Measurements from ENCODE around the gene TDO2. TPM values are rescaled to one million over a fixed set of nuclear protein-coding genes. Genes with fewer than 3 reads are reported as not detected.

The TDO2 gene
- polyA plus RNA-seq, 1 donor (not counting 4 experiments of a cell fraction or from before 2014, with no cell fraction given), result not detected

DNA sequence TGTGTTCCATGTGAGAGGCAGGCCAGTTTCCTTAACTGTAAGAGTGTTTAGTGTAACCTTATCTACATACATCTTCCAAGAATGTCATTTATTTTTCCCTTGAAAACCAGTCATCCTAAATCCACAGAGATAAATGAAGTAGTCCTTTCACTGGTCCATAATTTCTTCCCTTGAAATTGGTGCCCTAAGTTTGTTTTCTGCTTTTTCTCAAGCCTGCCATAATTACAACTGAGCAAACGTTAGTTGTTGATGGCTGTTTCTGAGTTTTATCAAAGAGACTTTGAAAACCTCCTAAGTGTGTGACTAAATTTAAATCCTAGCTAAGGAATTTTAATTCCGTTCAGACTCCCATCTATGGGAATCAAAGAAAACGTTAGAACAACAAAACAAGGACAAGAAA is 3.6 kb upstream of the TDO2 start:
- no peaks in the 10 kb centered on the region for H3K27me3 ChIP-seq (ENCODE audit: control insufficient read depth, extremely low read depth, insufficient read depth, low read length)
- no peak for DNase-seq (ENCODE audit: low read depth, low spot score)
- no peaks in the 10 kb centered on the region for H3K36me3 ChIP-seq (ENCODE audit: control insufficient read depth in 2 of 2, extremely low read depth in 1 of 2, insufficient read depth in 2 of 2, low read length in 2 of 2)
- TF ChIP-seq EZH2 (IDR thresholded peaks at IDR 0.05; ENCODE audit: low read length), result no peak
- TF ChIP-seq, protein P1, sequence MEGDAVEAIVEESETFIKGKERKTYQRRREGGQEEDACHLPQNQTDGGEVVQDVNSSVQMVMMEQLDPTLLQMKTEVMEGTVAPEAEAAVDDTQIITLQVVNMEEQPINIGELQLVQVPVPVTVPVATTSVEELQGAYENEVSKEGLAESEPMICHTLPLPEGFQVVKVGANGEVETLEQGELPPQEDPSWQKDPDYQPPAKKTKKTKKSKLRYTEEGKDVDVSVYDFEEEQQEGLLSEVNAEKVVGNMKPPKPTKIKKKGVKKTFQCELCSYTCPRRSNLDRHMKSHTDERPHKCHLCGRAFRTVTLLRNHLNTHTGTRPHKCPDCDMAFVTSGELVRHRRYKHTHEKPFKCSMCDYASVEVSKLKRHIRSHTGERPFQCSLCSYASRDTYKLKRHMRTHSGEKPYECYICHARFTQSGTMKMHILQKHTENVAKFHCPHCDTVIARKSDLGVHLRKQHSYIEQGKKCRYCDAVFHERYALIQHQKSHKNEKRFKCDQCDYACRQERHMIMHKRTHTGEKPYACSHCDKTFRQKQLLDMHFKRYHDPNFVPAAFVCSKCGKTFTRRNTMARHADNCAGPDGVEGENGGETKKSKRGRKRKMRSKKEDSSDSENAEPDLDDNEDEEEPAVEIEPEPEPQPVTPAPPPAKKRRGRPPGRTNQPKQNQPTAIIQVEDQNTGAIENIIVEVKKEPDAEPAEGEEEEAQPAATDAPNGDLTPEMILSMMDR (optimal IDR thresholded peaks at IDR 0.05 in 1 of 3, IDR thresholded peaks at IDR 0.05 in 1 of 3, conservative IDR thresholded peaks at IDR 0.05 in 1 of 3; ENCODE audit: extremely low read depth in 1 of 3, insufficient read depth in 2 of 3, low read length in 3 of 3), result no peak
- H4K20me1 ChIP-seq (ENCODE audit: control insufficient read depth, extremely low read depth, insufficient read depth, low read length), result no peaks in the 10 kb centered on the region
- no peak overlapping the region for H3K27ac ChIP-seq (ENCODE audit: control insufficient read depth, insufficient read depth, low read length)
- no peak for FAIRE-seq
- dilution Hi-C loops (cut with MboI; ENCODE audit: extremely low pct_ligation_motif_present, low sequenced_read_pairs), result no loop called here
- H3K79me2 ChIP-seq (ENCODE audit: control insufficient read depth, insufficient read depth, low read length), result no peaks in the 10 kb centered on the region
- H2AFZ ChIP-seq (ENCODE audit: control insufficient read depth, low read length), result no peak overlapping the region
- no peaks in the 10 kb centered on the region for H3K9me3 ChIP-seq (ENCODE audit: control insufficient read depth, low read depth, low read length)
- H3K4me2 ChIP-seq (ENCODE audit: control insufficient read depth, extremely low read depth, insufficient read depth, low read depth, low read length), result no peak overlapping the region
- H3K9me1 ChIP-seq (ENCODE audit: control insufficient read depth, extremely low read depth, insufficient read depth, low read length), result no peaks in the 10 kb centered on the region
- H3K9ac ChIP-seq (ENCODE audit: control insufficient read depth, extremely low read depth, insufficient read depth, low read length), result no peak overlapping the region
- no peak overlapping the region for H3K4me3 ChIP-seq (ENCODE audit: control insufficient read depth in 2 of 3, extremely low read depth in 1 of 3, insufficient read depth in 2 of 3, low read depth in 1 of 3, low read length in 3 of 3)
- no peaks in the 10 kb centered on the region for H3K4me1 ChIP-seq (ENCODE audit: control insufficient read depth, extremely low read depth, insufficient read depth, low read length)

DNA sequence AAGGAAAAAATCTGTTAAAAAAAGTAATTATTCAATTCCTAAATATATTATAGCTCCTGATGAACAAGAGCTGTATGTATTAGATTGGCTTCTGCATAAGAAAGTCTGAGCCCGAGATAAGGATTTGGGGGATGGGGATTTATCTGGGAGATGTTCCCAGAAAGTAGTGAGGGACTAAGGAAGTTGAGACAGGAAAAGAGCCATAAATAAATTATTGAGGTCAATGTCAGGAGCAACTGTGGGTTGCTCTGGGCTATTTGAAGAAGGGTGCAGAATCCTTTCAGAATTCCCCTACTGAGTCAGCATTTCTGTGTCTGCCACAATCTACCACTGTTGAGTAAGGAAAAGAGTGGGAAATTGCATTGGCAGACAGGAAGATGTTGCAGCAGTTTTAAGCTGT is 3.1 kb upstream of the TDO2 start:
- Histone ChIP-seq H3K9me1 (ENCODE audit: control insufficient read depth, extremely low read depth, insufficient read depth, low read length) (no peaks in the 10 kb centered on the region), H2AFZ (ENCODE audit: control insufficient read depth, low read length) (no peak overlapping the region), H3K79me2 (ENCODE audit: control insufficient read depth, insufficient read depth, low read length) (no peaks in the 10 kb centered on the region), H3K36me3 (ENCODE audit: control insufficient read depth in 2 of 2, extremely low read depth in 1 of 2, insufficient read depth in 2 of 2, low read length in 2 of 2) (no peaks in the 10 kb centered on the region), H4K20me1 (ENCODE audit: control insufficient read depth, extremely low read depth, insufficient read depth, low read length) (no peaks in the 10 kb centered on the region), H3K27me3 (ENCODE audit: control insufficient read depth, extremely low read depth, insufficient read depth, low read length) (no peaks in the 10 kb centered on the region), H3K9ac (ENCODE audit: control insufficient read depth, extremely low read depth, insufficient read depth, low read length) (no peak overlapping the region), H3K4me1 (ENCODE audit: control insufficient read depth, extremely low read depth, insufficient read depth, low read length) (no peaks in the 10 kb centered on the region), H3K4me2 (ENCODE audit: control insufficient read depth, extremely low read depth, insufficient read depth, low read depth, low read length) (no peak overlapping the region), H3K9me3 (ENCODE audit: control insufficient read depth, low read depth, low read length) (no peaks in the 10 kb centered on the region), H3K27ac (ENCODE audit: control insufficient read depth, insufficient read depth, low read length) (no peak overlapping the region), H3K4me3 (ENCODE audit: control insufficient read depth in 2 of 3, extremely low read depth in 1 of 3, insufficient read depth in 2 of 3, low read depth in 1 of 3, low read length in 3 of 3) (no peak overlapping the region)
- DNase-seq (ENCODE audit: low read depth, low spot score) (no peak), FAIRE-seq (no peak)
- dilution Hi-C loops (cut with MboI; ENCODE audit: extremely low pct_ligation_motif_present, low sequenced_read_pairs), result no loop called here
- TF ChIP-seq, protein P1 (optimal IDR thresholded peaks at IDR 0.05 in 1 of 3, IDR thresholded peaks at IDR 0.05 in 1 of 3, conservative IDR thresholded peaks at IDR 0.05 in 1 of 3; ENCODE audit: extremely low read depth in 1 of 3, insufficient read depth in 2 of 3, low read length in 3 of 3), result no peak
- no peak for TF ChIP-seq EZH2 (IDR thresholded peaks at IDR 0.05; ENCODE audit: low read length)

All from keratinocyte (primary cell).